HG03521 (cell line): ENCODE results near the gene NALCN.
"Not testable (repeated sequence)": the region's sequence is repeated elsewhere in the genome, so short reads cannot be mapped to it uniquely, and the experiment has no call there.

ENCODE experiments used
- ATAC-seq: cut with Tn5 transposase; IDR thresholded peaks from one replicate; pipeline ENCODE4 v1.9.1; 2021; ENCODE audit warnings: mild to moderate bottlenecking, moderate library complexity; ENCODE audit not compliant: unreplicated experiment

The NALCN gene

DNA sequence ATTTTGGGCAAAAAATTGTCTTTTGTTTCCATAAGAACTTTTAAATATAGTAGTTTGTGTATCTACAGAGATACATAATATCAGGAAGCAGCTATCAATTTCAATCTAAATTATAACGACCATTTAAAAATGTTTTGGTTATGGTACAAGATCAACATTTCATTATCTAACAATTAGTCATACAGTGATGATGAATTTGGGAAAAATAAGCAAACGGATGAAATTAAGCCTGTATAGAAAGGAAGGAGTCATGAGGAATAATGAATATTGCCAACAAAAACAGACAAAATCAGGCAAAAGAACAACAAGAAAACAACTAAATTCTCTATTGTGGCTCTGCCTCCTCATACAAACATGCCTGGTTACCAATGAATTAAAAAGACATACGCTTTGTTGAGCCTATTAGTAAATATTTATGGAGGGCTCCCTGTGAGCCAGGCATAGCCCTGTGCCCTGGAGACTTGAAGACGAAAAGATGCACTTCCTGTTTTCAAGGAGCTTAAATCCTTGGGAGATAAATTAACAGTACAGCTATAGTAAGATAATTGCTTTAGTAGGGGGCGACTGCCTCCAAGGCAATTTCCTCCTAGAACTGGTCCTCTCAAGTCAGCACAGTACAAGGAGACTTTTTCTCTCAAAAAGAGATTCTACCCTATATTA, 73.0 kb downstream of the NALCN start:
- no peak for ATAC-seq

DNA sequence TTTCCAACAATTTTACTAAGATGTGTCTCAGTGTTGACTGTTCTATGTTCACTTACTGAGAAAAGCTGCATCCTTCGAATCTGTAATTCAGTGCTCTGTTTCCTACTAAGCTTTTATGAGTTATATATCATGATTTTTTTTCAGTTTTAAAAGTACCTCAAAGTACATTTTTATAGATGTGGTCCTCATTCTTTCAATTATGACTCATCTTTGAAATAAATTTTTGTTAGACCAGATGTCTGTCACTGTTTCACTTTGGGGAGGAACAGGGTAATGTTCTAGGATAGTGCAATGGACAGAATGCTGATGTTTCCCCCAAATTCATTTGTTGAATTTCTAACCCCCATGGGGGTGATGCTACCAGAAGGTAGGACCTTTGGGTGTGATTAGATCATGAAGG, 74.8 kb downstream of the NALCN start:
- ATAC-seq = no peak

- ATAC-seq = no peak
These were observed 77.1 kb downstream of the NALCN start for GRCh38 chr13:101339202-101339601.

DNA sequence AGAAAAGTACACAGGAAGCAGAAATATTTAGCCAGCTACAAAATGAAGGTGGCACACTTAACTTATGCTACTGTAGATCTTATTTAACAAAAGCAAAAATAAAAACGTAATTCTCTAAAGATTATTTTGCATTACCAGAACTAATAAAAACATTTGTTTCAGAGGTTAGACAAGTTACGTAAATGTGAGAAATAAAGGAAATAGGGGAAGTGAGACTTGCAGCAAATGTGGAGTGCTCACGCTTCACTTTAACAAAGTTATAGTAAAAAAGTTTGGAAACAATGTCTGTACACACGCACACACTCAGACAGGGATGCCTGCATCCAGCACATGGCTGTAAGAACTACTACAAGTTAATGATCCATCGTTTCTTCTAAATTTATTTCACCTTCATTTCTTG, 83.7 kb downstream of the NALCN start:
- ATAC-seq = no peak

DNA sequence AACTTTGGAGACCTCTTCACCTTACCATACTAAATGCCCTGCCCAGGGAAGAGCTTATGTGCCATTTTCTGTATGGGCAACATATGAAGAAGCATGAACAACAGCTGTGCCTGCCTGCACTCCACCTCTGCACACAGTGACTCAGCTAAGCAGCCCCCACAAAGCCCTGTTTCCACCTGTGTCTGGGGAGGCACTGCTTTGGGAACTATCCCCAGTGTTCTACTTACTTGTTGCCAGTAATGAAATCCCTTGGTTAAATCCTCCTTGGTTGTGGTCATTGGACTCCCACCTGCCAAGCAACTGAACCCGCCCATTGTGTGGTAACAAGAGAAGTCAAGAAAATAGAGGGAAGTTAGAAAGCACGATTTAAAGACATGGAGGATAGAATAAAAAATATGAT, 84.6 kb downstream of the NALCN start:
- no peak for ATAC-seq

DNA sequence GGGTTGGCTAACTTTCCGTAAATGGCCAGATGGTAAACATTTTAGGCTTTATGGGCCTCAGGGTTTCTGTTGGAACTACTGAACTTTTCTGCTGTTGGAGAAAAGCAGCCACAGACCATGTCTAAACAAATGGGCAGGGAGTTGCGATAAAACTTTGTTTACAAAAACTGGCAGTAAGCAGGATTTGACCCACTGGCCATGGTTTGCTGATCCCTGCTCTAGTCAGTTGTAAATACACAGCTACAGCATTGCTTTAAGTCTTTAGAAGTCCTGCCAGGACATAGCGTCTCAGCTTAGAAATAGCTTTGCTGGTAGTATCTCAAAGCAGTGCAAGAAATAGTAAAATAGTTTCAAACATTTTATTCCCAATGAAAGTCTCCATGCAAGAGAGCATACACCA, 88.4 kb downstream of the NALCN start:
- no peak for ATAC-seq

- ATAC-seq = no peak
These were observed 89.6 kb downstream of the NALCN start for GRCh38 chr13:101326710-101327109.

DNA sequence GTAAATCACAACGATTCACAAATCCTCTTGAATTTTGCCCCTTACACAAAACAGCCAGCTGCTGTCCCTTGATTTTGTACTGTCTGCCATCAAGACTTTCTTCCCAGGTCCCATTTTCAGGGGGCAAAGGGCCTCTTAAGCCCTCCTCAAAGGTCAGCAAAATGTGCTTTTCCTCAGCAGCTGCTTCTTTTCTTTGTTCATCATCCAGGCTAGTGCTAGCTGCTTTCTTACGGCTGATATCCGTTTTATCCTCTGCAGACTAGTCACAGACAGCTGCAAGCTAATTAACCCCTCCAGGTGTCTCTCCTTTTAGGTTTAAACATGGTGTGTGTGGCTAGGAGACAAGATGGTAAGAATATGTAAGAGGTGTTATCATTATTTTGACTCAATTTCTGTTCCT, 90.9 kb downstream of the NALCN start:
- ATAC-seq = no peak

DNA sequence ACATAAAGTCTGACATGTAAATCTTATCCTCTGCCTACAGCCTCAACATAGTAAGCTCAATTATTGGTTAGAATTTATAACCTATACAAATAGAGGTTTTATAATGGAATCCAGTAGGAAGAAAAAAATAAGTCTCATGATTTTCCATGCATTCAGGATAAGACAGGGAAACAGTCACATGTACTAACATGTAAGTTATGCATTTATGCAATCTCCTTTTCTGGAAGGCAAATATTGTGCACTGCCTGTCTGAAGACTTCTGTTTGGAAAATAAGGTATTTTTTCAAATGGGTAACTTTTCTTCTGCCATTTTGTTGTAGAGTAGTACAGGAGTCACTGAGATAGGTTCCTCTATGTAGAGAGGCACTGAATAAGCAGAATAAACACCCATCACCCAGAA, 92.7 kb downstream of the NALCN start:
- ATAC-seq = no peak

- ATAC-seq = no peak
These were observed 98.3 kb downstream of the NALCN start for GRCh38 chr13:101317986-101318523.

DNA sequence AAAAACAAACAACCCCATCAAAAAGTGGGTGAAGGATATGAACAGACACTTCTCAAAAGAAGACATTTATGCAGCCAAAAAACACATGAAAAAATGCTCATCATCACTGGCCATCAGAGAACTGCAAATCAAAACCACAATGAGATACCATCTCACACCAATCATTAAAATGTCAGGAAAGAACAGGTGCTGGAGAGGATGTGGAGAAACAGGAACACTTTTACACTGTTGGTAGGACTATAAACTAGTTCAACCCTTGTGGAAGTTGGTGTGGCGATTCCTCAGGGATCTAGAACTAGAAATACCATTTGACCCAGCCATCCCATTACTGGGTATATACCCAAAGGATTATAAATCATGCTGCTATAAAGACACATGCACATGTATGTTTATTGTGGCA, 102.8 kb downstream of the NALCN start:
- not testable (repeated sequence) for ATAC-seq

- ATAC-seq = no peak
These were observed 107.2 kb downstream of the NALCN start for GRCh38 chr13:101309014-101309619.

DNA sequence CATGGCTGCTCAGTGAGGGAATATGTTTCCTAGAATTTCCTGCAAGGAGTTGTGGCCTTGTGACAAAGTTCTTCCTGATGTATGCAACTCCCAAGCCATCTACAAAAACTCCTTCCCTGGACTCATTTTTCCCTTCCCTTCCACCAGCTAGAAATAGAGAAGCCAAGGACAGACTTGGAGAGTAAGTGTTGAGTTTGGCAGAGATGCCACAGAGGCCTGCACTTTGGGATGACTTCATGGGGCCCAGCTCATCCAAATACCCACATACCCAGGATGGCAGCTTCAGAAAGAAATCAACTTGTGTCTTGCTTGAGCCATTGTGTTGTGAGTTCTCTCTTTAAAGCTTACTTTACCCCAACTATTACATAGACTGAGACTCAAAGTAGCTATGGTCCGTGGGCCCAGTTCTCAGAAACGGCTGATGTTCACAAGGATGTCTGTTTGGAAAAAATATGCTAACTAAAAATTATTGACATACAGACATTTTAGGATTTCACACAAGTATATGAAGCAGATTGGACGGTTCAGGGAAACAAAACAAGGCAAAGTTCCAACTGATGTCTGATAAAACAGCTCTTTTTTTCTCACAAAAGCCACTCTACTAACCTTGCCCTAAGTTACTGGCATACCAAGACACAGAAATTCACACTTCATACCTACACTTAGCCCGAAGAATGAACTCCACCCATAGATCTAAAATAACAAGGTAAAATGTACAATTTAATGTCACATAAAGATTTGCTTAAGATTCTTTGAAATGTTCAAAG, 107.9 kb downstream of the NALCN start:
- no peak for ATAC-seq

DNA sequence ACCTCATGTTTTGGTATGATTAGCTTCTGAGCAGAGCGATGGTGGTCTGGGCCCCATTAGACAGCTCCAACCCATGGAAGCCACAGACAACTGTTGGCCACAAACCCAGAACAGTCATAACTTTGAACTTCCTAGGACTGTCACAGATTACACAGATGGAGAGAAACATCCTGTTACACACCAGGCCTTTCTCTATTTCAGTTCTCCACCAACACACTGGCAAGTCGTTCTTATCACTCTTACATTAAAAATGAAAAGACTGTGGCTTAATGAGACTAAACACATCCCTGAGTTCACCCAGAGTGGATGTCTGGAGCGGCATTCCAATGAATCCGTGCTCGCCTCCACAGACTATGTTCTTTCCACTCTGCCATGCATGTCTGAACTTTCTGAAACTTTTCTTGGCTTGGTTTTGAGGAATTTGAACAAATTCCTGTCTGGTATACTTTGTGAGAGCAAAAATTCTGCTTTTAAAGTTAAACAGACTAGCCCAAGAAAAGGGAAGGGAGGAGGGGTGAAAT, 109.1 kb downstream of the NALCN start:
- ATAC-seq = no peak

DNA sequence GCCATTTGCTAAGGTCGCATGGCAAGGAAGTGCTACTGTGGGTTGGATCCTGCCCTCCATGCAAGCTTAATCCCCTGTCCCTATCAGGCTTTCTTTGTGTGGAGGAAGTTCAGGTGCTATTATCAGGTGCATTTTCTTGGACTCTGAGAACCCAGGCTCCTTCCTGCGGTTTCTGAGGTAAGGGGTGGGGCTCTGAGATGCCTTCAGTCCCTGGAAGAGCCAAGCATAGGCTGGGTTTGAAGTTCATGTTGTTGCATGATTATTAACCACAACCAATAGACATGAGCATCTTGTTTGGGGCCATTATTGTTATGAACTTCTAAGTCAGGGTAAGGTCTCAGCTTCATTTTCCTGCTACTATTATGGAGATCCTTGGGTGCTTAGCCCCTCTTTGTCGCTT, 109.5 kb downstream of the NALCN start:
- no peak for ATAC-seq

DNA sequence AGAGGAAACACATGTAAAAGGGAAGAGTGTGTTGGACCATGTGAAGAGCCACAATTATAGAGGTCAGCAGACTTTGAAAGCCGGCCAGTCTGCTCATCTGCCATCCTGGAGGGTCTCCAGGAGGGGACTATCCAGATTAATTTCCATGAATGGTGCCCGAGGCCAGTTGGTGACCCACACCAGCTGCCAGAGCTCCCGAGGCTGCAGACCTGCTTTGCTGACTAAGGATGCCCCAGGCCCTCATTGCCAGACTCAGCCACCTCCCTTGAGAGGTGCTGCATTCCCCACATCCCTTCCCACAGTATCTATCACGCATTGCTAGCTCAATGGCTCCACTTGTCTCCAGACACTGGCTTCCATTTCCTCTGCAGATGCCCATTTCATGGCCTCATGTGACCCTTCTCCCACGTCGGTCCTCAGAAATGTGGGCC, 110.3 kb downstream of the NALCN start:
- ATAC-seq = no peak

DNA sequence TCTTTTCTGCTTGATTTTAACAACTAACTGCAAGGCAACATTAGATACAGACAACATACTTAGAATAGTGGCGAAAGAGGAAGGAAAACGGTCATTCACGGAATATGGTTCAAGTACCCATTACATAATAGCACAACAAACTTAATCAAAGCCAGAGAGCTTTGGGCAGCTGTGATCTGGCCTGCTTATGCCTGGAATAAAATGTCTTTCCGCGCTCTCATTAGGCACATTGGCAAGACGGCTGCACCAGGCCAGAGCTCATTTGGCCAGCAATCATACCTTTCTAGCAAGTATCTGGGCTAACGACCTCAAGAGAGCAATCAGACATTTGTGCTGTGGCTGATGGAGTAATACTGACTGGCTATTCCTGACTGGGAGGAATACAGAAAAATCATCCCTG, 112.8 kb downstream of the NALCN start:
- ATAC-seq = no peak

- ATAC-seq = no peak
These were observed 115.3 kb downstream of the NALCN start for GRCh38 chr13:101301053-101301452.

GRCh38 chr13:101300531-101300930, 115.8 kb downstream of the NALCN start:
- no peak for ATAC-seq

- no peak for ATAC-seq
These were observed 117.8 kb downstream of the NALCN start for GRCh38 chr13:101298517-101298916.

DNA sequence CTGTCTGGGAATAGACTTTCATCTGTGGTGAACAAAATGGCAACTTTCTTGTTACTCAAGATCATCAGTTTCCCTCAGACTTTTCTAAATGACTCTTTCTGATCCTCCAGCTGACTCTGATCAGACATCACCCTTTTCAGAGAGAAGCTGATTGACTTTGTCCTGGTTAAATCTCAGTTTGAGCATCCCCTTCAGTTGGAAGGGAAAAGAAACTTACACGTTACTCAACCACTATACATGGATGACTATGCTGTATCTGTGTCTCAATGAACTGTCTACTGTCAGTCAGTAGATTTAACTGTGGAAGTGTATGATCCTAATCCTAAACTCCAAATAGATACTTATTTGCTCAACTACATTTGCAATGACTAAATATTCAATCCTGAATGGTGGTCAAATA, 118.5 kb downstream of the NALCN start:
- ATAC-seq = no peak

DNA sequence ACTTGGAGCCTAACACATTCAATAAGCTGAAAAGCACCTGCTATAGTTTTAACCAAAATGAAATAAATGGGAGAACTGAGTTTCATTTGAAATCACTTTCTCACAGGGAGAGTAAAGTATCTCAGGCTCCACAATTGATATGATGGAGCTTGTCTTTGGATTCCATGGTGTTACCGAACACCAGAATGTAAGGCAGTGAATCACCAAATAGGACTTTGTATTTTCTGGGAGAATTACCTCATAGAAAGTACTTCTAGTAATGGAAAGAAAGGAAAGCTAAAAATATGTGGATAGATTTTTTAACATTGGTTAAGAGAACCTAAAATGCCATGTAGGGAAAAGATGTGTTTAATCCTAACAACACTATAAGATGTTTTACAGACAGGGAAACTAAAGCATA, 123.6 kb downstream of the NALCN start:
- no peak for ATAC-seq
